Right ventricle myocardium superior (tissue), 1 donor: Measurements from ENCODE around the gene TNKS1BP1. TPM values are rescaled to one million over a fixed set of nuclear protein-coding genes. Genes with fewer than 3 reads are reported as not detected.
"Not testable (repeated sequence)": the region's sequence is repeated elsewhere in the genome, so short reads cannot be mapped to it uniquely, and the experiment has no call there.

ENCODE experiments used
- ATAC-seq: fragments of 200-7000 bp; cut with Tn5 transposase; one replicate; pipeline ENCODE4 v1.9.1; 2020; ENCODE audit warnings: mild to moderate bottlenecking; ENCODE audit not compliant: poor library complexity
- DNase-seq: peaks from one replicate; pipeline ENCODE4 v3.0.0-alpha.2; 2020
- intact Hi-C: fragments of 100-400 bp; cut with DNase I; formaldehyde crosslinking; loops from one replicate; pipeline ENCODE4 v1.11.2; 2022
- long read RNA-seq: library from polyadenylated mRNA; unstranded; transcript quantifications from one replicate; pipeline ENCODE4 v2.0.0, GENCODE V29; 2021
- total RNA-seq: library from RNA; stranded (reverse); fragmentation: NEBNext Ultra II Directional; extraction: Animal tissue kit (Norgen Biotek cat#: 25700); gene quantifications from one replicate; pipeline ENCODE4 v1.2.1, GENCODE V29; 2021
- donor health status: DM: no; HTN: yes; CAD: no; lungs with severe emphysema.

The TNKS1BP1 gene
- total RNA-seq = 39.7 TPM
- long read RNA-seq, full-length matches to known transcripts = 22 of 62 reads
- long read RNA-seq, partial matches to known transcripts = 28 of 62 reads
- long read RNA-seq, other reads (novel, unspliced or antisense) = 12 of 62 reads

DNA sequence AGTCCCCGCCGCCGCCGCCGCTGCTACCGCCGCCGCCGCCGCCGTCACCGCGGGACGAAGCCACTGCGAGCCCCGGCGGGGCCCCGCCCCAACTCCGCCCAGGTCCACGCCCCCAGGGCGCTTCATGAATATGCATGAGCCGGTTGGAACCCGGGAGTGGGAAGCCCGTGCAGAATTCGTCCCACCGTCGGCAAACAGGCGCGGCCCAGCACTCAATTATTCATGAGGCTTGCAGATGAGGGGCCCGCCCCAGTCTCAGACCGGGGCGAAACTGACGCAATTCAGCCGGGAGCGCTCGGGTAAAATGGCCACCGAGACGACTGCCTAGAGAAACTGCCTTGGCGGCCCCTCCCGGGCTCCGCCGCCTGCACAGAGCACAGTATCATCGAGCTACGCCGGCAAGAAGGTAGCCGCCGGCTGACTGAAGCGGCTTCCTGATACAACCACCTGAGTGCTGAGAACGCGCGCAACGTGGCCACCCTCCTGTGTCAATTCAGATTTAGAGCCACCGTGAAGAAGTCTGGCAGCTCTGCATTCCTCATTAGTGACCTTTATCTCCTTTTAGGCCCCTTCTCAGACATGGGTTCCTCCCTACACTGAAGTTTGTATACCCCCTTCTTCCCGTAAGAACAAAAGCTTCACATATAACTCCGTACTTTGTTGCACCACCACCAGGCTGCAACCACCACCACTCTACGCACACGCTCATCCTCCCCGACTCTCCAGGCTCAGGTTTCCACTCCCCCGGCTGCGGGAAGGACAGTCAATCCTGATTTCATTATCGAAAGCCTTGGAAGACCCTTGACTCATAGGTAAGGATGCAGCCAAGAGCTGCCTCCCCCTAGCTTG lies at the start of gene TNKS1BP1:
TNKS1BP1 (minus strand) TSS at position 67 of the 849 bp plus-strand sequence. CDS start 3,067 bp downstream, outside the sequence.
- intact Hi-C loops = no loop called here
- ATAC-seq = peak; percentile 86
- peak; percentile 98 for DNase-seq

DNA sequence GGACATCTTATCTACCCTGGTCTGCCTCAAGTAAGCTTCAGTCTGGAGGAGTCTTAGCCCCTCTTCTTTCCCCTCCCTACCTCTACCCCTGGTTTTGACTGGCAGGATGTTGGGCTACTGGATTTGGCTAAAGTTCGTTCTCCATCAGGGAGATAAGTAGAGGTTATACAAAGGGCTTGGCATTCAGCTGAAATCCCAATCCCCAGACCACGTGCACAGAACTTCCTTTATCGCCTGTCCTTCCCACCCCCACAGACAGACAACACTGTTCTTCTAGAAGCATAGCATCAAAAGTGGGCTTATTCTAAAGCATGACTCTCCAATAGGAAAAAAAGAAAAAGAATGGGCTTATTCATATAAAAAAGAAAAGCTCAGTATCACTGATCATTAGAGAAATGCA lies 48.4 kb upstream of the TNKS1BP1 start:
- intact Hi-C loops = no loop called here
- ATAC-seq (peak; percentile 38), DNase-seq (no peak)

GRCh38 chr11:57370941-57371340 lies 46.2 kb upstream of the TNKS1BP1 start:
- DNase-seq (no peak), ATAC-seq (no peak)
- intact Hi-C loops = no loop called here

DNA sequence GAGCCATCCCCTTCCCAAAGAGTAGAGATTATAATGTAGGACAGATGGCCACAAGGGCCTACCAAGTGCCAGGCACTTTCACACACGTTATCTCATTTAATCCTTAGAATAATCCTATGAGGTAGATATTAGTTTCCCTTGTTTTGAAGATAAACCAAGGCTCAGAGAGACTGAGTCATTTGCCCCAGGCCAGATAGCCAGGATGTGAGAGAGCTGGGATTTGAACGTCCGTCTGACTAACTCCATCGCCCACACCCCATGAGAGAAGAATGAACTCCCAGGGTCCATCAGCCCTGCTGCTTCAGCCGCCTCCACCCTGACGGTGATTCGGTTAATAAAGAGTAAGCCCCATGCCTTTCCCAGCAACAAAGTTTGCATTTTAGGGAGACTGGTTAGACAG lies 45.5 kb upstream of the TNKS1BP1 start:
- DNase-seq (no peak), ATAC-seq (no peak)
- intact Hi-C loops = no loop called here

- ATAC-seq (no peak), DNase-seq (no peak)
- intact Hi-C loops = no loop called here
Measured at GRCh38 chr11:57368845-57369232, 44.1 kb upstream of the TNKS1BP1 start.

- DNase-seq (no peak), ATAC-seq (no peak)
- intact Hi-C loops = no loop called here
Measured at GRCh38 chr11:57368106-57368844, 43.5 kb upstream of the TNKS1BP1 start.

DNA sequence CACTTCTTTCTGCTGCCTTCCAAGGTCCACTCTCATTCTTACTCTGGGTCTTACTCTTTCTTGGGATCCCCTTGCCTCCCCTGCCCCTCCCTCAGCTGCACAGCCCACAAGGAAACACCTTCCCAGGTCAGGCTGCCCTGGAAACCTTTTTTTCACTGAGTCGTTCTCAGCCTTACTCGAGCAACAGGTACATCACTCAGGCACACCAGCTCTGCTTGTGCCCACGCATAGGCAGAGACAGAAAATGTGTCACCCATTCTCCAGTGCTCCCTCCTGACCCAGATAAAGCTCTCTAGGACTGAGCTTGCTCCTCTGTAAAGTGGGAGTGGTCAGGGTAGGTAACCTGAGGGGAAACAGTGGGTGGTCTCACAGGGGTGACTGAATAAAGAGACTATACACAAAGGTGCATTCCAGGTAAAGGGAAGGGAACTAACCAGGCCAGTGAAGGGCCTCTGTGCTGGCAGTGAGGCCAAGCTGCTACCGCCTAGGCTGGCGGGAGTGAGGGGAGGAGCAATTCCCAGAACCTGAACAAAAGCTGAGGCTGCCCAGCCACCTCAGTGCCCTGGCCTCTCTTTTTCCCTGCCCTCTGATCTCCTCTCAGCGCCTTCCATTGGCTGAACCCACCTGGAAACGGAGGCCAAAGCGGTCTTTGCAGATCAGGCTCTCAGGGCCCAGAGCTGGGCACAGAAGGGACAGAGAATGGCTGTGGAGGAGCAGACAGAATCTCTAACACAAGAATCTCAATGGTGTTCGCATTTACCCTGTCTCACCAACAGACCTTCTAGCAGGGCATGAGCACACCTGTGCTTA lies 40.3 kb upstream of the TNKS1BP1 start:
- ATAC-seq = no peak
- DNase-seq = no peak
- intact Hi-C loops = no loop called here

GRCh38 chr11:57363131-57364080 lies 38.7 kb upstream of the TNKS1BP1 start:
- intact Hi-C loops = no loop called here
- no peak for ATAC-seq

DNA sequence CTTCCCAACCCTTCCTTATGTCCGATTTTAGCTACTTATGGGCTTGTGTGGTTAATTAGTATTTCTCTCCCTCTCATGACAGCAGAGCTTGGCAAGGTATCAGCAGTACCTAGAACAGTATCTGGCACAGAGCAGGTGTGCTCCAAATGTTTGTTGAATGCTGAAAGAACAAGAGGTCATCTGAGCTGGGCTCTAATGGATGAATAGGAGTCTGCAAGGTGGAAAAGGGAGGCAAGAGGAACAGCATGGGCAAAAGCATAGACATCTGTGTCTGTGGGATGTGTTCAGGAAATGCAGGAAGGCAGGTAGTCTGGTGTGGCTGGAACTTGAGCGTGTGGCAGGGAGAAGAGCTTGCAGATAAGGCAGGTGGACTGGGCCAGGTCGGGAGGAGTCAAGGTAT lies 37.2 kb upstream of the TNKS1BP1 start:
- intact Hi-C loops = no loop called here
- no peak for ATAC-seq
- no peak for DNase-seq

More at GRCh38 chr11:57363131-57364080, 38.7 kb upstream of the TNKS1BP1 start:
- no peak for DNase-seq

DNA sequence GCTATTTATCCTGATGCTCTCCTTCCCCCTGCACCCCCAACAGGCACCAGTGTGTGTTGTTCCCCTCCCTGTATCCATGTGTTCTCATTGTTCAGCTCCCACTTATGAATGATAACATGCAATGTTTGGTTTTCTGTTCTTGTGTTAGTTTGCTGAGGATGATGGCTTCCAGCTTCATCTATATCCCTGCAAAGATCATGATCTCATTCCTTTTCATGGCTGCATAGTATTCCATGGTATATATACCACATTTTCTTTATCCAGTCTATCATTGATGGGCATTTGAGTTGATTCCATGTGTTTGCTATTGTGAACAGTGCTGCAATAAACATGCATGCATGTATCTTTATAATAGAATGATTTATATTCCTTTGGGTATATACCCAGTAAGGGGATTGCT lies 36.7 kb upstream of the TNKS1BP1 start:
- intact Hi-C loops, DNase-seq, ATAC-seq: not testable (repeated sequence)

- intact Hi-C loops = no loop called here
- ATAC-seq = no peak
Measured at GRCh38 chr11:57360991-57361390, 36.2 kb upstream of the TNKS1BP1 start.

GRCh38 chr11:57359896-57360690 lies 35.3 kb upstream of the TNKS1BP1 start:
- no peak for ATAC-seq
- no peak for DNase-seq
- intact Hi-C loops = no loop called here

More at GRCh38 chr11:57360991-57361390, 36.2 kb upstream of the TNKS1BP1 start:
- no peak for DNase-seq

DNA sequence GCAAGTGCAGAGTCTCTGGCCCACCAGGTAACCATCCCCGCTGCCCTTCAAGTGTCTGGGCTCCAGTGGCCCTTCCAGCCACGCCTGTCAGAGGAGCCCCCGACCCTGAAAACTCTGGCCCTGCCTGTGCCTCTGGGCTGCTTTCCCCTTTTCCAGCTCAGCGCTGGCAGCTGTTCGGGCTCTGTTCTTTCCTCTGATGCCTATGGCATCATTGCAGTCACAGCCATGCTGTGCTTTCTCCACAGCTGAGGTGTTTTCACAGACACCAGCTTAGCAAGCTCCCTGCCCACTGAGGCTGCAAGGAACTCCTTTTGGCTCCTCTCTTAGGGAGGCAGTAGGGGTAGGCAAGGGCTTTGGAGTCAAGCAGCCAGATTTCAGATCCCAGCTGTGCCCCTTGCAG lies 34.6 kb upstream of the TNKS1BP1 start:
- DNase-seq (no peak), ATAC-seq (no peak)
- intact Hi-C loops = no loop called here

DNA sequence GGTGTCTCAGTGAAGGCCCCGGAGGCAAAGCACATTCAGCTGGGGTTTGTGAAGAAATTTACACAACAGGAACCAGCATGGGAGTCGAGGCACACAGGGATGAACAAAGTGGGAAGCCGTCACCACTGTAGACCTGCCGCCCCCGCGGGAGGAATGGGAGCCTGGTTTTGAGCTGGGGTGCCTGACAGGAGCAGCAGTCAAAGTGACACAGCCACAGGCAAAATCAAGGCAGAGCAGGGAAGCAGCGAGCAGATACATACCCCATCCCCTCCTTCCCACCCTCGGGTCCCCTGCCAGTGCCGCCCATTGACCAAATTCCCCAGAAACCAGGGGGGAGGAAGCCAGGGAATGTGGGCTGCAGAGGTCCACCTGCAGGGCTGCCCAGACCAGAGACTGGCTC lies 34.2 kb upstream of the TNKS1BP1 start:
- DNase-seq (no peak), ATAC-seq (no peak)
- intact Hi-C loops = no loop called here

- intact Hi-C loops = no loop called here
- ATAC-seq (no peak), DNase-seq (no peak)
Measured at GRCh38 chr11:57358543-57358961, 33.8 kb upstream of the TNKS1BP1 start.

- intact Hi-C loops = no loop called here
- DNase-seq (no peak), ATAC-seq (no peak)
Measured at GRCh38 chr11:57357856-57358255, 33.1 kb upstream of the TNKS1BP1 start.

DNA sequence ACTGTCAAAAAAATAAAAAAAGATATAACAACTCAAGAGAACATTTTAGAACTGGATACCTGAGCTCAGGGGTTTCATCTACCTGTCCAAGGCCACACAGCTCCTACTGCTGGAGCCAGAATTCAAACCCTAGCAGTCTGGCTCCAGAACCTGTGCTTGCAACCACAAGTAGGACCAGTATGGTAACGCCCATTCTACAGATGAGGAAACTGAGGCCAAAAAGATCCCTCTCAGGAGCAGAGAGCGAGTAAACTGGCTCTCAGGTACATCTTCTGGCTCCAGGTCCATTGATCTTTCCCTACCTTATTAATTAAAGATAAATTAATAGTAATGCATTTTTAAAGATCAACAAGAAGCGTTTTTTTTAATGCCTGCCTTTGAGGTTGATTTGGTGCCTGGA lies 32.6 kb upstream of the TNKS1BP1 start:
- DNase-seq (no peak), ATAC-seq (no peak)
- intact Hi-C loops = no loop called here
